ENCODE data around the gene PCMTD2. TPM values are rescaled to one million over a fixed set of nuclear protein-coding genes. Genes with fewer than 3 reads are reported as not detected.

The PCMTD2 gene
- total RNA-seq, 1 donor = 59.4 TPM

GRCh38 chr20:64240243-64241015 is 15.1 kb upstream of the PCMTD2 start:
- Histone ChIP-seq H3K4me1 (ENCODE audit: insufficient read depth, low read length) (no peaks in the 10 kb centered on the region), H4K20me1 (ENCODE audit: insufficient read depth, low read length) (no peaks in the 10 kb centered on the region), H3K4me3 (ENCODE audit: insufficient read depth, low read length) (no peak overlapping the region), H3K9me3 (ENCODE audit: low read depth, low read length) (no peaks in the 10 kb centered on the region), H3K27ac (ENCODE audit: low read depth, low read length) (no peak overlapping the region), H3K4me2 (ENCODE audit: insufficient read depth, low read length) (no peak overlapping the region), H3K36me3 (ENCODE audit: insufficient read depth, low read length) (no peaks in the 10 kb centered on the region), H3K79me2 (ENCODE audit: insufficient read depth, low read length) (no peaks in the 10 kb centered on the region), H2AFZ (ENCODE audit: low read length) (no peak overlapping the region), H3K27me3 (ENCODE audit: insufficient read depth, low read length) (peaks cover 9% of the 10 kb centered on the region)
- peak; percentile 68 for DNase-seq (ENCODE audit: insufficient read length, low spot score, missing footprints)
- TF ChIP-seq CTCF (IDR thresholded peaks at IDR 0.05; ENCODE audit: extremely low read depth, low read depth, low read length) = no peak

GRCh38 chr20:64241061-64241460 is 14.5 kb upstream of the PCMTD2 start:
- Histone ChIP-seq H4K20me1 (ENCODE audit: insufficient read depth, low read length) (no peaks in the 10 kb centered on the region), H3K27ac (ENCODE audit: low read depth, low read length) (no peak overlapping the region), H3K9me3 (ENCODE audit: low read depth, low read length) (no peaks in the 10 kb centered on the region), H3K4me1 (ENCODE audit: insufficient read depth, low read length) (no peaks in the 10 kb centered on the region), H3K4me2 (ENCODE audit: insufficient read depth, low read length) (no peak overlapping the region), H3K36me3 (ENCODE audit: insufficient read depth, low read length) (no peaks in the 10 kb centered on the region), H2AFZ (ENCODE audit: low read length) (no peak overlapping the region), H3K4me3 (ENCODE audit: insufficient read depth, low read length) (no peak overlapping the region), H3K27me3 (ENCODE audit: insufficient read depth, low read length) (peaks cover 9% of the 10 kb centered on the region), H3K79me2 (ENCODE audit: insufficient read depth, low read length) (no peaks in the 10 kb centered on the region)
- peak; percentile 43 for DNase-seq (ENCODE audit: insufficient read length, low spot score, missing footprints)
- TF ChIP-seq CTCF (IDR thresholded peaks at IDR 0.05; ENCODE audit: extremely low read depth, low read depth, low read length) = no peak

- Histone ChIP-seq H3K27me3 (ENCODE audit: insufficient read depth, low read length) (peaks cover 15% of the 10 kb centered on the region), H3K4me3 (ENCODE audit: insufficient read depth, low read length) (no peak overlapping the region), H3K9me3 (ENCODE audit: low read depth, low read length) (no peaks in the 10 kb centered on the region), H3K27ac (ENCODE audit: low read depth, low read length) (no peak overlapping the region), H2AFZ (ENCODE audit: low read length) (no peak overlapping the region), H3K36me3 (ENCODE audit: insufficient read depth, low read length) (no peaks in the 10 kb centered on the region), H3K4me1 (ENCODE audit: insufficient read depth, low read length) (no peaks in the 10 kb centered on the region), H3K79me2 (ENCODE audit: insufficient read depth, low read length) (no peaks in the 10 kb centered on the region), H3K4me2 (ENCODE audit: insufficient read depth, low read length) (no peak overlapping the region), H4K20me1 (ENCODE audit: insufficient read depth, low read length) (no peaks in the 10 kb centered on the region)
- DNase-seq (ENCODE audit: insufficient read length, low spot score, missing footprints) = peak; percentile 75
- no peak for TF ChIP-seq CTCF (IDR thresholded peaks at IDR 0.05; ENCODE audit: extremely low read depth, low read depth, low read length)
Measured at GRCh38 chr20:64242003-64242796, 13.3 kb upstream of the PCMTD2 start.

All from osteoblast (primary cell).